ENCODE results near the gene BNIP5. TPM values are rescaled to one million over a fixed set of nuclear protein-coding genes. Genes with fewer than 3 reads are reported as not detected.

Gene BNIP5
- total RNA-seq, 1 donor from 2014 or later: not detected

DNA sequence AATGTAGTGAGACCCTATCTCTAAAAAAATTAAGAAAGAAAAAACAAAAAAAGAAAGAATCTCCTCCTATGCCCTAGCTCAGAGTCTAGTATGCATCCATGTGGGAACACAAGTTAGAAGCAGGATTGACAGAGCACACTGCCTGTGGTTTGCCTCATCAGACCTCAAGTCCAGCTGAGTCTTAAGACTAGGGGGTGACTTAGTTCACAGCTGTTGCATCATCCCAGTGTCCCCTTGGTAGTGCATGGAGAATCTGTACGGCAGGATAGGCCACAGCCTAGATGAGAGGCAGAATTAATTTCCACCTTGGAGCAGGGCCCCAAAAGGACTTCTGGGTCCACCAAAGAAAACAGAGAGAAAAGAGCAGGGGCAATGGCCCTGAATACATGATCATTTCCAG lies 53.1 kb downstream of the BNIP5 start:
- Histone ChIP-seq H3K4me1 (no peaks in the 10 kb centered on the region), H3K9me3 (no peaks in the 10 kb centered on the region), H3K27ac (no peak overlapping the region), H3K27me3 (ENCODE audit: low read depth) (peaks cover 26% of the 10 kb centered on the region), H3K4me3 (no peak overlapping the region), H3K36me3 (no peaks in the 10 kb centered on the region)
- no peak for DNase-seq
- TF ChIP-seq, protein P1, sequence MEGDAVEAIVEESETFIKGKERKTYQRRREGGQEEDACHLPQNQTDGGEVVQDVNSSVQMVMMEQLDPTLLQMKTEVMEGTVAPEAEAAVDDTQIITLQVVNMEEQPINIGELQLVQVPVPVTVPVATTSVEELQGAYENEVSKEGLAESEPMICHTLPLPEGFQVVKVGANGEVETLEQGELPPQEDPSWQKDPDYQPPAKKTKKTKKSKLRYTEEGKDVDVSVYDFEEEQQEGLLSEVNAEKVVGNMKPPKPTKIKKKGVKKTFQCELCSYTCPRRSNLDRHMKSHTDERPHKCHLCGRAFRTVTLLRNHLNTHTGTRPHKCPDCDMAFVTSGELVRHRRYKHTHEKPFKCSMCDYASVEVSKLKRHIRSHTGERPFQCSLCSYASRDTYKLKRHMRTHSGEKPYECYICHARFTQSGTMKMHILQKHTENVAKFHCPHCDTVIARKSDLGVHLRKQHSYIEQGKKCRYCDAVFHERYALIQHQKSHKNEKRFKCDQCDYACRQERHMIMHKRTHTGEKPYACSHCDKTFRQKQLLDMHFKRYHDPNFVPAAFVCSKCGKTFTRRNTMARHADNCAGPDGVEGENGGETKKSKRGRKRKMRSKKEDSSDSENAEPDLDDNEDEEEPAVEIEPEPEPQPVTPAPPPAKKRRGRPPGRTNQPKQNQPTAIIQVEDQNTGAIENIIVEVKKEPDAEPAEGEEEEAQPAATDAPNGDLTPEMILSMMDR (IDR thresholded peaks at IDR 0.05): no peak
- intact Hi-C loops (cut with DNase I): no loop called here
- no peak for ATAC-seq

- DNase-seq (no peak), ATAC-seq (no peak)
- H3K27ac ChIP-seq: no peak overlapping the region
- TF ChIP-seq, protein P1 (IDR thresholded peaks at IDR 0.05): no peak
- peaks cover 22% of the 10 kb centered on the region for H3K27me3 ChIP-seq (ENCODE audit: low read depth)
- H3K4me1 ChIP-seq: no peaks in the 10 kb centered on the region
- H3K4me3 ChIP-seq: no peak overlapping the region
- H3K36me3 ChIP-seq: no peaks in the 10 kb centered on the region
- intact Hi-C loops (cut with DNase I): no loop called here
- no peaks in the 10 kb centered on the region for H3K9me3 ChIP-seq
Observed at GRCh38 chr6:36280983-36281382, 55.7 kb downstream of the BNIP5 start.

DNA sequence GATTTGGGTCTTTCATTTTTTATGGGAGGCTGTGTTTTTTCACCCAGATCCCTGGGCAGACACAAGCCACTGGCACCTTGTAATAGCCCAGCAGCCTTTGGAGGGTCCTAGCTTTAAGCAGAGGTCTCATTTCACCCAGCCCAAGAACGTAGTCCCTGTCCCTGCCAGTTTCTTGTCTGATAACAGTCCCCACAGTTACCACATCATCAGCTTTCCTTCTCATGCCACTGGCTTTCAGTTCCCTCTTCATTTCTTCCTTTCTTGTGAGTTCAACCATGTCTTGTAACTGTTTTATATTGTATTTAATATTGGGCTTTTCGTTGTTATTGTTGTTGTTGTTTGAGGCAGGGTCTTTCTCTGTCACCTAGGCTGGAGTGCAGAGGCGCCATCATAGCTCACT lies 56.2 kb downstream of the BNIP5 start:
- H3K9me3 ChIP-seq: no peaks in the 10 kb centered on the region
- intact Hi-C loops (cut with DNase I): no loop called here
- no peak for DNase-seq
- H3K27ac ChIP-seq: no peak overlapping the region
- no peaks in the 10 kb centered on the region for H3K4me1 ChIP-seq
- H3K4me3 ChIP-seq: no peak overlapping the region
- H3K36me3 ChIP-seq: no peaks in the 10 kb centered on the region
- TF ChIP-seq, protein P1 (IDR thresholded peaks at IDR 0.05): no peak
- ATAC-seq: no peak
- peaks cover 17% of the 10 kb centered on the region for H3K27me3 ChIP-seq (ENCODE audit: low read depth)

DNA sequence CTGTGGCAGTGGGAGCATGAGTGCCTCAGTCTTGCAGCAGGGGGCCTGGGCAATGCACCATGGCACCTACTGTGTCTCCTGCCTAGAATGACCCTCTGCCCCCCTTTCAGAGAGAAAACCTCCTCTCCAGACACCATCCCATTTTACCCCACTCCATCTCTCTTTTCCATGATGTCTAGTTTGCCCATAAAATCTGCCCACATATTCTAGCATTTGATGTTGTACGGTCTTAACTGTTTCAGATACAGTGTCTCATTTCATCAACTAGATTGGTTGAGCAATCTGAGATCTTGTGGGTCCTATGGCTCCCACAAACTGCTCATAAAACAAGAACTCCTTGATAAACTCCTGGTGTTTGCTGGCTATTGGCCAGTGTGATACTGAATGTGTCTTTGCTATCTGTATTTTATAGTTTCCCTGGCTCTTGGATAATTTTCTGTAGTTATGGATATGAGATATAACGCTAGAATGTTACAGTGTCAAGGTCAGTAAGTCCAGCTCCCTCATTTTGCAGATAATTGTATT lies 58.7 kb downstream of the BNIP5 start:
- no peak for ATAC-seq

DNA sequence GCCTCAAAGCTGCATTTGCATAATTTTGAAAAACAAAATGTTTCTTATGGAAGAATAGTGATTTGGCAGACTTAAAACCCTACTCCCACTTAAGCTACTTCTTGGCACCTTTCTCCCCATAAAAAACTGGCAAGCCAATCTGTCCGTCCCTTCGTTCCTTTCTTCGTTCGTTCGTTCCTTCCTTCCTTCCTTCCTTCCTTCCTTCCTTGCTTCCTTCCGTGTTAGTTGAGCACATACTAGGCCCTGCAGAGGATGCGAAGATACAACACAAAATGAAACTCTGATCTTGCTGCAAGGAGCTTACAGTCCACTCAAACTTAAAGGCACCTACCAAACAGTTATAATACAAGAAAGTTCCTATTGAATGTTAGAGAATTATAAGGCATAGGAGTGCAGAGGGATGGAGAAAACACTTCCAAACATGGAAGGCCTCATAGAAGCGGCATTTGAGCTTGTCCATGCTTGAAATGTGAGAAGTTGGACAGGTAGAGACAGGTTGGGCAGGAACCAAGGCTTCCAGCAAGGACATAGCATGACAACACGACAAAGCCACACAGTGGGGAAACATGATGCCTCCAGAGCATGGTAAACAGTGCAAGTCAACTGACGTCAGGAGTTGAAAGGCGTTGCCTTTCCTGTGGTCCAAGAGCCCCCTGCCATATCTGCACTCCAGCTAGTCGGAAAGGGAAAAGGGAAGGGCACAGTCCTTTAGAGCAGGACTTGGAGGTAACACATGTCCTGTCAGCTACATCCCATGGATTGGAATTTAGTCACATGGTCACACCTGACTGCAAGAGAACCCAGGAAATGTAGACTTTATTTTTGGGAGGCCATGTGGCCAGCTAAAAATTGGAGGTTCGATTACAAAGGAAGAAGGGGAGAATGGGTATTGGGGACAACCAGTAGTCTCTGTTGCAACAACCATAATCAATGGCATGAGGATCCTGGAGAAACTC lies 59.8 kb downstream of the BNIP5 start:
- Histone ChIP-seq H3K4me1 (no peaks in the 10 kb centered on the region), H3K36me3 (no peaks in the 10 kb centered on the region), H3K4me3 (no peak overlapping the region), H3K27ac (no peak overlapping the region), H3K9me3 (no peaks in the 10 kb centered on the region), H3K27me3 (ENCODE audit: low read depth) (peaks cover 21% of the 10 kb centered on the region)
- intact Hi-C loops (cut with DNase I): no loop called here
- ATAC-seq (no peak), DNase-seq (no peak)
- TF ChIP-seq, protein P1 (IDR thresholded peaks at IDR 0.05): no peak

More for the DNA sequence above, 58.7 kb downstream of the BNIP5 start:
- no peaks in the 10 kb centered on the region for H3K36me3 ChIP-seq
- no peak for DNase-seq
- H3K4me3 ChIP-seq: no peak overlapping the region
- H3K9me3 ChIP-seq: no peaks in the 10 kb centered on the region
- TF ChIP-seq, protein P1 (IDR thresholded peaks at IDR 0.05): no peak
- peaks cover 9% of the 10 kb centered on the region for H3K27me3 ChIP-seq (ENCODE audit: low read depth)
- H3K4me1 ChIP-seq: no peaks in the 10 kb centered on the region
- H3K27ac ChIP-seq: no peak overlapping the region
- intact Hi-C loops (cut with DNase I): no loop called here

Data from lower lobe of right lung (tissue), 2 donors.